Nephron (organoid): ENCODE data around the gene MRM3.

Experiments used
- H3K27ac Mint-ChIP-seq, 3 experiments: 2 replicates each; pipeline ENCODE4 v1.8.0; 2020; ENCODE audit warnings: mixed read lengths in 3 of 3, mild to moderate bottlenecking in 2 of 3, moderate library complexity in 1 of 3
- H3K27me3 Mint-ChIP-seq: 2 replicates; pipeline ENCODE4 v1.8.0; 2021; ENCODE audit warnings: low read depth, mild to moderate bottlenecking, moderate library complexity, mixed read lengths
- H3K36me3 Mint-ChIP-seq: 2 replicates; pipeline ENCODE4 v1.8.0; 2020; ENCODE audit warnings: low read depth, mixed read lengths
- H3K4me1 Mint-ChIP-seq: 2 replicates; pipeline ENCODE4 v1.8.0; 2020; ENCODE audit warnings: mixed read lengths
- H3K4me3 Mint-ChIP-seq, 3 experiments: 2 replicates each; pipeline ENCODE4 v1.8.0; 2020; ENCODE audit warnings: mild to moderate bottlenecking in 3 of 3, mixed read lengths in 3 of 3, moderate library complexity in 2 of 3
- H3K9me3 Mint-ChIP-seq: 2 replicates; pipeline ENCODE4 v1.8.0; 2020; ENCODE audit warnings: mixed read lengths
- TF ChIP-seq, protein P1 (sequence below), 3 experiments: fragments of 200-600 bp; sonication (generic); IDR thresholded peaks; one replicate each; pipeline ENCODE4 v1.5.0; 2021; ENCODE audit warnings: antibody characterized with exemption in 3 of 3; ENCODE audit not compliant: unreplicated experiment in 3 of 3

The MRM3 gene

DNA sequence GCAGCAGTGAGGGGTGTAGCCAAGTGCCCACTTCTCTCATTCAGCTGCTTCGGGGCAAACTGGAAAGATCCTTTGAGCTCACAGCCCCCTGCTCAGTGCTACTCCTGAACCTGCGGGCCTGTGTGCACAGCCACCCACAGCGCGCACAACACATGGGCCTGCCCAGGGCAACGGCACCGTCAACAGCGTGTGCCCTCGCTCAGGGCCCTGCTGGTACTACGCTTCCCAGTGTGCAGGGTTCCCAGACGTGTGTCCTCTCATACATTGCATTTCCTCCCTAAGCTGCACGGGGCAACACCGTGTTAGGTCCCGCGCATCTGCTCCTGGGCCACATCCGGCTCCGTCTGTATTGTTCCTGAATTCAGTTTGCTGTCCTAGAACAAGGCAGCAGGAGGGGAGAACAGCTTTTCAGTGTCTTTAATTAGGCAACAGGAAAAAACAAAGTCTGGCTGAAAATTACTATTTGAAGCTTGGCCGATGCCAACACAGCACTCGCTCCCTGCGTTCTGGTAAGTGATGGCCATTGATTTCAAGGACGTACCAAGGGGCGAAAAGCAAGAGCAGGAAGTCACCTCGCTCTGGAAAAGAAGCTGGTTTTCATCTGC, 15.2 kb downstream of the MRM3 start:
- H3K4me1 Mint-ChIP-seq: peaks cover 22% of the 10 kb centered on the region
- H3K36me3 Mint-ChIP-seq: peaks cover 29% of the 10 kb centered on the region

DNA sequence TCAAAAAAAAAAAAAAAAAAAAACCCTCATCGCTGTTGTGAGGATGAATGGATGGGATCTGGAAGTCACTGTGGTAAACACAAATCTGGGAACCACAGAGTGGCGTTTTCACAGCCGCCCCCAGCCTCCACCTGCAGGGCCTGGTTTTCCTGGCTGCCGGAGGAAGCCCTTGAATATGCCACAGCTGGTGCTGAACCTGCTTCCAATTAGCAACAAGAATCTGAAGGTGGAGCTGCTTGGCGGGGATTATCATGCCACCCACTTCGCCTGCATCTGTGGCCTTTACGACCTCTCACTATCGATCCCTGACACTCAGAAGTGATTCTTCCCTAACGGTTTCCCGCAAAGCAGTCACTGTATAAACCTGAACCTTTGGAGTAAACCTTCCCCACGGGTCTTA, 16.1 kb downstream of the MRM3 start:
- Mint-ChIP-seq H3K27me3 (peaks cover 3% of the 10 kb centered on the region), H3K9me3 (no peaks in the 10 kb centered on the region), H3K27ac (no peak overlapping the region), H3K36me3 (peaks cover 24% of the 10 kb centered on the region), H3K4me1 (peaks cover 22% of the 10 kb centered on the region), H3K4me3 (no peak overlapping the region)
- TF ChIP-seq, protein P1, sequence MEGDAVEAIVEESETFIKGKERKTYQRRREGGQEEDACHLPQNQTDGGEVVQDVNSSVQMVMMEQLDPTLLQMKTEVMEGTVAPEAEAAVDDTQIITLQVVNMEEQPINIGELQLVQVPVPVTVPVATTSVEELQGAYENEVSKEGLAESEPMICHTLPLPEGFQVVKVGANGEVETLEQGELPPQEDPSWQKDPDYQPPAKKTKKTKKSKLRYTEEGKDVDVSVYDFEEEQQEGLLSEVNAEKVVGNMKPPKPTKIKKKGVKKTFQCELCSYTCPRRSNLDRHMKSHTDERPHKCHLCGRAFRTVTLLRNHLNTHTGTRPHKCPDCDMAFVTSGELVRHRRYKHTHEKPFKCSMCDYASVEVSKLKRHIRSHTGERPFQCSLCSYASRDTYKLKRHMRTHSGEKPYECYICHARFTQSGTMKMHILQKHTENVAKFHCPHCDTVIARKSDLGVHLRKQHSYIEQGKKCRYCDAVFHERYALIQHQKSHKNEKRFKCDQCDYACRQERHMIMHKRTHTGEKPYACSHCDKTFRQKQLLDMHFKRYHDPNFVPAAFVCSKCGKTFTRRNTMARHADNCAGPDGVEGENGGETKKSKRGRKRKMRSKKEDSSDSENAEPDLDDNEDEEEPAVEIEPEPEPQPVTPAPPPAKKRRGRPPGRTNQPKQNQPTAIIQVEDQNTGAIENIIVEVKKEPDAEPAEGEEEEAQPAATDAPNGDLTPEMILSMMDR (IDR thresholded peaks at IDR 0.05; ENCODE audit: unreplicated experiment in 3 of 3): no peak

More for the DNA sequence above, 15.2 kb downstream of the MRM3 start:
- H3K27me3 Mint-ChIP-seq: peaks cover 3% of the 10 kb centered on the region
- TF ChIP-seq, protein P1 (IDR thresholded peaks at IDR 0.05; ENCODE audit: unreplicated experiment in 3 of 3): no peak
- H3K9me3 Mint-ChIP-seq: no peaks in the 10 kb centered on the region
- H3K4me3 Mint-ChIP-seq: no peak overlapping the region
- no peak overlapping the region for H3K27ac Mint-ChIP-seq

DNA sequence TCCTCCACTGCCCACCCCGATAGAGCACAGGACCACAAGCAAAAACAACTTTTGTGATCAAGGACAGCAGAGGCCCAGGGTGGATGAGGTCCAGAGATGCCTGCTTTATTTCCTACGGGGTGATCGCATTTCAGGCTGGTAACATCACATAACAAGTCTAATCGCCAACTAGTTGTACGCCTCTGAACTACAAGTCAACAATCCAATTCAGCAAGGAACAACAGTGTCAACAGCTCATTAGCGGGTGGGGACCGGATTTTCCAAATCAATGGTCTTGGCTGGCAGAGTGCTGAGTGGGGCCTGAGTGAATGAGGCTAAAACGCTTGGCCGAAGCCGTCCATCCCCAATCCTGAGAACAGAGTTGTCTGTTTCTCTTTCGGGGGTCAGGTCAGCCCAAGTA, 17.1 kb downstream of the MRM3 start:
- Mint-ChIP-seq H3K27me3 (peaks cover 3% of the 10 kb centered on the region), H3K27ac (no peak overlapping the region), H3K4me1 (peaks cover 22% of the 10 kb centered on the region), H3K9me3 (no peaks in the 10 kb centered on the region), H3K36me3 (peaks cover 24% of the 10 kb centered on the region), H3K4me3 (no peak overlapping the region)
- TF ChIP-seq, protein P1 (IDR thresholded peaks at IDR 0.05; ENCODE audit: unreplicated experiment in 3 of 3): no peak

DNA sequence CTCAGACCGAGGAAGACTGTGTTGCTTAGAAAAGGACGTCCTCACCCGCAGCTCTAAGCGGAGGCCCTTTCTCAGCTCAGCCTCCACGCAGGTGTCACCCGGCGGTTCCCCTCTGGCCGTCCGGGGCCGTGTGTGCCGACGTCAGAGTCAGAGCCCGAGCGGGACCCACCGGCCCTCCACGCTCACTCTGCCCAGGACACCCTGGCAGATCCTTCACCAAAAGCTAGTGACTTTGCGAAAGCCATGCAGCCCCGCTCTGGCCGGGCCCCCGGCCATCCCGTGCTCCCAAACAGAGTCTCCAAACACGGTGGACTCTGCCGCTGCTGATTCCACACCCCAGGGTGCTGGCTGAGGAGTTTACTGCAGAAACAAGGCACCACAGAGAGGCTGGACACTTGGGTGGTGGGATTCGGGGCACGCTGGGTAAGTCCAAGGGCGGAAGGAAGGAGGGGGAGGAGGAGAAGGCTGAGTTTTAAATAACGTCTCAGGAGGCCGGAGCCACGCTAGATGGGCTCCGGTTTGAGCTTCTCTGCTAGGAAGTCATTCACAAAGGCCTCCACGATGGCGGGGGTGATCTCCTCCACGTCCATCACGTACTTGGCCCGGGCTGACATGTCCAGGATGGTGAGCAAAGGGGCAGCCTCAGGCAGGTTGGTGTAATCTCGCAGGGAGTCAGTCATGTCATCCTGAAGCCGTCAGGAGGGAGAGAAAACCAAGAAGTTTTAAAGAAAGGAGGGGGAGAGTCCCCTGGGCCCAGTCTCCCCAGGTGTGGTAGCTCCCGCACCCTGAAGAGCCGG, 18.5 kb downstream of the MRM3 start:
- Mint-ChIP-seq H3K27ac (no peak overlapping the region), H3K36me3 (peaks cover 21% of the 10 kb centered on the region), H3K9me3 (no peaks in the 10 kb centered on the region), H3K4me3 (no peak overlapping the region), H3K27me3 (peaks cover 3% of the 10 kb centered on the region), H3K4me1 (peaks cover 13% of the 10 kb centered on the region)
- TF ChIP-seq, protein P1 (IDR thresholded peaks at IDR 0.05; ENCODE audit: unreplicated experiment in 3 of 3): no peak

DNA sequence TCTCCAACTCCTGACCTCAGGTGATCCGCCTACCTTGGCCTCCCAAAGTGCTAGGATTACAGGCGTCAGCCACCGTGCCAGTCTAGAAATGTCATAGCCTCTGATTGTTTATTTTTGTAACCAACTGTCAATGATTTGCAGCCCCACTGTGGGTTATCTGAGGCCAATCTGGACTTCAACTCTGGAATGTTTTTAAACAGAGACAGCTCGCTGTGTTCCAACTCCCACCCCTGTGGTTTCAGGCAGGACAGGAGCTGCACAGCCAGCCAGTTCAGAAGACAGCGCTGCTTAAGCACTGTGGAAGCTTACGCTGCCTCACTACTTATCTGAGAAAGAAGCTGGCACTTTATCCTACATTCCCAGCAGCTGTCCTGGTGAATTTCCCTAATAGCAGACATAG, 19.5 kb downstream of the MRM3 start:
- H3K27ac Mint-ChIP-seq: no peak overlapping the region

More for the DNA sequence above, 19.5 kb downstream of the MRM3 start:
- H3K27me3 Mint-ChIP-seq: peaks cover 3% of the 10 kb centered on the region
- H3K4me3 Mint-ChIP-seq: no peak overlapping the region
- H3K9me3 Mint-ChIP-seq: no peaks in the 10 kb centered on the region
- peaks cover 13% of the 10 kb centered on the region for H3K4me1 Mint-ChIP-seq
- TF ChIP-seq, protein P1 (IDR thresholded peaks at IDR 0.05; ENCODE audit: unreplicated experiment in 3 of 3): no peak
- H3K36me3 Mint-ChIP-seq: peaks cover 20% of the 10 kb centered on the region
